Fibroblast of skin of scalp (primary cell): ENCODE measurements around the gene MACO1.

Experiments used
- DNase-seq: peaks from one replicate; pipeline ENCODE4 v3.0.0-alpha.2; 2013

MACO1 gene

DNA sequence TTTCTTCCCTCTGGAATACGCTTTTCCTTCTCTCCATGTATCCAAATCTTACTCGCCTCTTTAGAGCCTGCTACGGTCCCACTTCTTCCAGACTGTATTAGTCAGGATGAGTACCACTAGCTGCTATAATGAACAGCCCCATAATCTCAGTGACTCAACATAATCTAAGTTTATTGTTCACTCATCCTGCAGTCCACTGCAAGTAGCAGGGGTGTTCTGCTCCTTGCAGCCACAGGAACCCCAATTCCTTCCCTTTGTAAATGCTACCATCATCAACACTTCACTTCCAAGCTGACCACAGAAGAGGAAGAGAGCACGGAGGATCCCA is 94.6 kb downstream of the MACO1 start:
- no peak for DNase-seq

DNA sequence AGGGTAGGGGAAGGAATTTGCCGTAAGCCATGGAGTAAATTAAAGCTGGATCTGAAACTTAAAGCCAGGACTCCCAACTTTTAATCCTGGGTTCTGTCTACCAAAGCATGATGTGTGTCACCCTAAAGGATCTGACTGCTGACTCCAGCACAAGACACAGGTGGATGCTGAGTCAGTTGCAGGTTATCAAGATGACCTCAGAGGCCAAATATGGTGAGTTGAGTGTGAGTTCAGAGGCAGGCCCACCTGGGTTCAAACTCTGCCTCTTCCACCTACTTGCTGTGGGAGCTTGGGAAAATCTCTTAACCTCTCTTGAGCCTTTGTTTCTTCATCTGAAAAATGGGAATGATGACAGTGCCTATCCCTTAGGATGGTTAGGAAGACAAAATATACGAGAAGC is 96.1 kb downstream of the MACO1 start:
- no peak for DNase-seq

DNA sequence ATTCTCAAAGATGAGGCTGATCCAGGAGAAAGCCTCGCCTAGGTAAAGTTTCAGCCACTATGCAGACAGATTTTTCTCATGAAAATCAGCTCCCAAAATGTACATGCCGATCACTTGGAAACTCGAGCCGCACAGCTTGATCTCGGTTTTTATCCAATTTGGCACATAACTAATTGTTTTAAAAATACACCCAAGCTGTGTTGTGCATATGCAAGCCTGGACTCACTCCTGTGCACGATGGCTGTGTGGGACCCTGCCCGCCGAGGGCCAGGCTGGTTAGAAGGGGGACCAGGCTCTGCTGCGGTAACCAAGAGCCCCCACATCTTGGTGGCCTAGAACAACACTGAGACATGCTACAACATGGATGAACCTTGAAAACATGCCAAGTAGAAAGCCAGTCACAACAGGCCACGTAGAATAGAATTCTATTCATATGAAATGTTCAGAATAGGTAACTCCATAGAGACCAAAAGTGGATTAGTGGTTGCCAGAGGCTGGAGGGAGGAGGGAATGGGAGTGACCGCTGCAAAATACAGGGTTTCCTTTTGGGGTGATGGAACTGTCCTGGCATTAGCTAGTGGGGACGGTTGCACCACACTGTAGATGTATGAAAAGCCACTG is 96.6 kb downstream of the MACO1 start:
- no peak for DNase-seq

DNA sequence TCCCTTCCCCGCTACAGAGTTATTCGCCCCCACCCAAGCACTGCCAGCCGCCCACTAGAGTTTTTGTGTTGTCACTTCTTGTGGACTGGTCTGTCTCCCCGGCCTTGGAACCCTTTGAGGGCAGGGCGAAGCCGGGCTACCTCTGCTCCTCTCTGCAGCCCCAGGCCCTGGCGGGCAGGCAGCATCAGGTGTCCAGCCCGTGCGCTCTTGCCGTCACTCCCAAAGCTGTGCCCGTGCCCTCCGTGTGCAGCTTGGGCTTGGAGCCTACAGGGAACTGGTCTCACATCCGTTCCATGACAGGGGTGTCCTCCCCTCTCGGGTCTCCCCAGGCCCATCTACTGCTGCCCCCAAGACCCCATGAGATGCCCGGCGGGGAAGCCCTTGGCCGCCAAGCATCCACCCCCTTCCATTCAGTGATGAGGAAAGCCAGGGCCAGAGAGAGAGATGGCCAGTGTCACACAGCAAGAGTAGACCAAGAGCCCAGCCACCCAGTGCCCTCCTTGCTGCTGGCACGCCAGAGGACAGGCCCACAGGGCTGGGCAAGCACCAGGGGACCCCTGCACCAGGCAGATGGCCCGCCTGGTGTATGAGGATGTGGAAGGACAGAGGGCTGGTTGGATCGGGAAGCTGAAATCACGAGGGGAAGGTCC is 97.4 kb downstream of the MACO1 start:
- no peak for DNase-seq

DNA sequence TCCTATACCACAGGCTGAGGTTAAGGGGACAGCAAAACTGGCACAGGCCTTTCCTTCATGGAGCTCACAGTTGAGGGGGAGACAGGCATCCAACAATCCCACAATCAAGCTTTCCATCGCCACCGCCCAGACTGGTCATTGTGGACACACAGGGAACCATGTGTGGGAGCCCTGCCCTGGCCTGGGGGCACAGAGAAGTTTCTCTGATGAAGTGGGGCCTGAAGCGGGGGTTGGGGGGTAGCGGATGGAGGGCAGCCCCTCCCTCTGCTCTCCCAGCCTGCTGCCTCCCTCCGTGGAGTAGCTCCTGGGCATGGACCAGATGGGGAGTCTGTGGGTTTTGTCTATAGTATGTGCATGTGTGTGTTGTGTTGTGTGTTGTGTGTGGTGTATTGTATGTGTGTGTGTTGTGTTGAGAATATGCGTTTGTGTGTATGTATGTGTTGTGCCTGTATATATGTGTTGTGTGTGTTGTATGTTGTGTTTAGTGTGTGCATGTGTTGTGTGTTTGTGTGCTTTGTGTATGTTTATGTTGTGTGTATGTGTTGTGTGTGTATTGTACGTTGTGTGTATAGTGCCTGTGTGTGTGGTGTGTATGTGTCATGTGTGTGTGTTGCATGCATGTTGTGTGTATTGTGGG is 98.3 kb downstream of the MACO1 start:
- no peak for DNase-seq

DNA sequence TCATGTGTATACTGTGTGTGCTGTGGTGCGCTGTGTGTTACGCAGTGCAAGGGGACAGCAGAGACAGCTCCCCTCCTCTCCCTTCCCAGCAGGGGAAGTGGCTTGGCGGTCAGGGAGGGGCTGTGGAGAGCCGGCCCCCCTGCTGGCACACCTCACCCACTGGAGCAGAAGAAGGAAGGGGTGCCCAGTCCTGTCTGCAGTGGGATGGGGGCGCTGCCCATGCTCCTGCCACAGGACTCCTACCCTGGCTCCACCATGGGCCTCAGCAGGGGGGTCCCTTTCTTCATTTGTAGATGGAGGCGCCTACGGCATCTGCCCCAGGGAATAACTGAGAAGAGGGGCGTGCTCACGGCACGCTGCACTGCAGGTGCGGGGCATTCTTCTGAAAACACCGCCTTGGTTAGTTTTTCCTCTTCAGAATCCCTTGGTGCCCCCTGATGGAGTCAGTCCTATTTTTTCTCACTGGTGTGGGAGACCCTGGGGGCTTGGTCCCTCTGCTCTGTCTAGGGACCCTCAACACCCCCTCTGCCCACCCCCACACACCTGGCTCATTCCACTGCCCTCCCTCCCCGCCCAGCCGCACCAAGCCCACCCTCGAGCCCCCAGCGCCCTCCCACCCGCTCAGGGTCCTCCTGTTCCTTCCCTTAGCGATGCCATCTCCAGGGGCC is 99.0 kb downstream of the MACO1 start:
- DNase-seq: no peak

DNA sequence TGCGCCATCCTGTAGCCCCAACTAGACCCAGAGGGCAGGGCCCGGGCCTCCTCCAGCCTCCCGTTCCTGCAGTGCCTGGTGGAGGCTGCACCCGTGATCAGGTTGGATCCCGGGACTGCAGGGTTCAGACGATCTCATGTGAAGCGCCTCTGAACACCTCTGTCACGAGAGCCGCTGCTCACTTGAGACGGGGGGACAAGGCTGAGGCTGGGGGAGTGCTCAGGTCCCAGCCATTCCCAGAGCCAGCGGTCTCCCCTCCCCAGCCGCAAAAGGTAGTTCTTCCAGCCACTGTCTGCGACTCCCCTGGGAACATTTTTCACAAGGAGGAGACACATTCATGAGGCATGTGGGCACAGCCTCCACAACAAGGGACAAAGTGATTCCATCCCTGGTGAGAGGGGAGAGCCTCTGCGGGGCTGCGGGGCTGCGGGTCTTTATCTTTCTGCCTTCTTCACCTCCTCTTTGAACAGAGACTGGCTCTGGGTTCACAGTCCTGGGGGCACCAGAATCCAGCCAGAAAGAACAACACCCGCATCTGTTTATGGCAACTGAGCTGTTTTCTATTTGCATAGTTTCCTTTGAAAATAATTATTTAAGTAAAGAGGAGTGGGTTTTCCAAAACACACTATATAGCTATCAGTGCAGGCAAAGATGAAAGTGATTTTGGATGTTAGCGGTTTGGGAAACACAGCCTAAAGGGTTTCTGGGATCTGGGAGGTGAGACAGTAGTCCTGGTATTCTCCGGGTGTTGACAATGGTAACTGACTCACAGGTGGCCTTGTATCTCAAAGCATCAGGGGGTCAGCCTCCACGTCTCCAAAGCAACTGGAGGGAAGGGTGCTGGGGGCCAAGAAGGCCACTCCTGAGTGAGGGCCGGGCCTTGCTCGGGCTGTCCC is 99.7 kb downstream of the MACO1 start:
- no peak for DNase-seq

DNA sequence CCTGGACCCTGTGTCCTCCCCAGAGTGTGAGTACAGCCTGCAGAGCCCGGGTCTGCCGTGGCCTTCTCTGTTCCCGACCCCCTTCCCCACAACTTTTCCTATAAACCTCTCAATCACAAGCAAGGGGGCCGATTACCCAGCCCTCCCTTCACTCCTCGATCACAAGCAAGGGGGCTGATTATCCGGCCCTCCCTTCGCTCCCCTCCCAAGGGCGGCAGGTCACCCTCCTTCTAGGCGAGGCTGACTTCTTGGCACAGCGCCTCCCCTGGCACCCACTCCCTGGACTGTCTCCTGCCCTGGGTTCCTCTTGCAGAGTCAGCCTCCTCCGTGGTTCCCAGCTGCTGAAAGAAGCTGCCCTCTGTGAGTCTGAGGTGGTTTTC is 100.4 kb downstream of the MACO1 start:
- DNase-seq: no peak

DNA sequence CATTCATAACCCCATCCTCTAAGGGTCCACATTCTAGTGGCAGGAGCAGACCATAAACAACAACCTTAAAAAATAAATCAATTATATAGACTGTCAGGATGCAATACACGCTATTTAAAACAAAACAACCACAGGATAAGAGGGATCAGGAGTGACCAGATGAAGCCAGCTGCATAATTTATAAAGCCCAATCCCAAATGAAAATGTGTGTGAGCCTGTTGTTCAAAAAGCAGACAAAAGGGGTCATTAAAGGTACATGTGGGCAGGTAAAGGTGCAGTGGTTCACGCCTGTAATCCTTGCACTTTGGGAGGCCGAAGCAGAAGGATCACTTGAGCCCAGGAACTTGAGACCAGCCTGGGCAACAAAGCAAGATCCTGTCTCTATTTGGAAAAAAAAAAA is 102.3 kb downstream of the MACO1 start:
- DNase-seq: no peak

DNA sequence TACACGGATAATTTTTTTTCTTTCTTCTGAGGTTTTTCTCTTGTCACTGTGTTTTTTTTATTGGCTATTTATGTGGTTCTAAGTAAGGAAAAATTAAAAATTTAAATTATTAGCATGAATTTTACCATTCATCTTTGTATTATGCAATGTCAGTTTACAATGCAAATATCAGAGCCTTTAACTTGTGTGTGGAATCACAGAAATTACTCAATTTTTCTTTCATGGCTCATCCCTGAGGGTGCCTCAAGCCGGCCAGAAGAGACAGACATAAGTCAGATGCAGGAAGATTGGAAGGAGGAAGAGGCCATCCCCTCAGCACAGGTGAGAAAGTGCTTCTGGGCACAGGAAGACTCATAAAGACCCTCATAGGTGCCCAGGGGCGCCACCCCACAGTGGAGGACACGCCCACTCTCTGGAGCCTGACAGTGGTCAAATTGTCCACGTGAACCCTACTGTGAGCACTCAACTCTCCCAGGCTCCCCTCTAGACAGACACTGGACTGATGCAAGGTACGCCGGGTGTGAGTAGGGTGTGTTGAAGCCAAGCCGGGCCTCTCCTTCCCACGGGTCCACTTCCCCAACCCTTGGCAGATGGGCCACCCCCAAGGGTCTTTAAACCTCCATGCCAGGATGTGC is 103.2 kb downstream of the MACO1 start:
- DNase-seq: no peak

DNA sequence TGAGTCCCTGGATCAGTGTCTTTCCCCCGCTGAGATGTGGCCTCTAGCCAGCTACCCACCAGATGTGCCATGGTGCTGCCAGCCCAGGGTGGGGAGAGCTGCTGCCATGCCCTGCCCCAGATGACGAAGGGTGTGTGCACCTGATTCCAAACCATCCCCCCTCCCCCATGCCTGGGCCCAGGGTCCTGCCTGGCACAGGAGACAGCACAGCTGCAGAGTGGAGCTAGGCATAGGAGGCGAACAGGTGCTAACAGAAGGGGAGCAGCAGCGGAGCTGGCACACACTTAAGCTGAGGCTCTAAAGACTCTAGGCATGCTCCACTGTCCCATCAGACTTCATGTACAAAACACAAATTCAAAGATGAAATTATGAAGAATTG is 103.7 kb downstream of the MACO1 start:
- DNase-seq: no peak

DNA sequence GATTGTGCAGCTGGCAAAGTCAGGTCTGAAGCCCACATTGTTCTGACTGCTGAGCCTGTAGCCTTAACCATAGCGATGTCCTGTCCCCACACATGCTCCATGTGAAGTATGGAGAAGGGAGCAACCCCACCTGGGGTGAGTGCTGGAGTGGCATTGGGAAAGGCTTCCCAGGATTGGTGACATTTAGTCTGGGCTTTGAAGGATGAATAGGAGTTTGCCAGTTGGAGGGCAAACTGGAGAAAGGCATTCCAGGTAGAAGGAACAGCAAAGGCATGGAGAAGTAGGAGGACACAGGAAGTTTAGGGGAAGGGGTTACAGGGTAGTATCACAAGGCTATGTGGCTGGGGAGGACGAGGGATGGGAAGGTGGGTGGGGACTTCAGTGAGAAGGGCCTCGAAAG is 105.4 kb downstream of the MACO1 start:
- DNase-seq: no peak

DNA sequence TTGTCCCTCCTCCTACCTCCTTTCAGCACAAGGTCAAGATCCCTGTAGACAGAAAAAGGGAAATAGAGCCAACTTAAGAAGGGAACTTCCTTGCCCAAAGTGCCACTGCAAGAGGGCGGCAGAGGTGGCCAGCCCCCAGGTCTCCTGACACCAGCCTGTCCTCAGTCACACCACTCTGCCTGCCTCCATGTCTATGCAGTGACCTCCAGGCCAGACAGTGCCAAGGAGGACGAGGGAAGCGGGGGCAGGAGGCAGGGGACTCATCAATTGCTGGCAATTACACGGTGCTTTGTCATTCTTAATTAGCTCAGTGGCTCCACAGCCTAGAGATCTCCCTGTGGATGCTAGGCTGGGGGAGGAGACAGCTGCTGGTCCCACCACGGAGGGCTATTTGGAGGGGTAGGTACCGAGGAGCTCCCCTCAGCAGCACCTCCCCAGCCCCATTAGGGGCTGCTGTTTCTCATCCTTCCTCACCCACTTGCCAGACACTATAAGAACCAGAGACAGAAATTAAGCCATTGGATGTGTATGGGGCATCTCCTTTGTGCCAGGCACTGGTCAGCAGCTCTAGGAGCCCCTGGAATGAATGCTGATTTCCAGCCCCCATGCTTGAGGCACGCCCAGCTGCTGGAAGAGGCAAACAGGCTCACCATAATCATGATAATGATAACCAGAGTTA is 106.6 kb downstream of the MACO1 start:
- DNase-seq: no peak

DNA sequence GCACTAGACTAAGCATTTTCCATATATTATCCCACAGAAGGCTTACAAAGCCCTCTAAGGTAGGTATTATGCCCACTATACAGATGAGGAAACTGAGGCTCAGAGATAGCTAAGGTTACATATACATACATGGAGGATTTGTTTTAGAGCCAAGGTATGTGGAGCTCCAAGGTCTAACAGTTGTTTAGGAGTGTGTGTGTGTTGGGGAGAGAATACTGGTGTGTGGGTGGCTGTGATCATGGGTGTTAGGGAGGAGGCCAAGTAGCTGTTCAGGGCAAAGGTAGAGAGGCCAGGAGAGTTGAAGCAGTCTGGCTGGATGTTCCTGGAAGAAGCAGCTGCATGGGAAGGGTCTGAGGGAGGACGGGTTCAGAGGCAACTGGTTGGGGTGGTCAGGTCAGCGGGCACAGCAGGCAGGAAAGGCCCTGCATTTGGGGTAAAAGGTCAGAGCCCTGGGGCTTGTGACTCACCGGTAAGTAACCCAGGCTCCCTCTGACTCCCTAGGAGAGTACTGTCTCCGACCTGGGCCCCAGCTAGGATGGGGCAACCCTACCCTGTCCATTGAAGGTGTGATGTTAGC is 107.6 kb downstream of the MACO1 start:
- DNase-seq: no peak

DNA sequence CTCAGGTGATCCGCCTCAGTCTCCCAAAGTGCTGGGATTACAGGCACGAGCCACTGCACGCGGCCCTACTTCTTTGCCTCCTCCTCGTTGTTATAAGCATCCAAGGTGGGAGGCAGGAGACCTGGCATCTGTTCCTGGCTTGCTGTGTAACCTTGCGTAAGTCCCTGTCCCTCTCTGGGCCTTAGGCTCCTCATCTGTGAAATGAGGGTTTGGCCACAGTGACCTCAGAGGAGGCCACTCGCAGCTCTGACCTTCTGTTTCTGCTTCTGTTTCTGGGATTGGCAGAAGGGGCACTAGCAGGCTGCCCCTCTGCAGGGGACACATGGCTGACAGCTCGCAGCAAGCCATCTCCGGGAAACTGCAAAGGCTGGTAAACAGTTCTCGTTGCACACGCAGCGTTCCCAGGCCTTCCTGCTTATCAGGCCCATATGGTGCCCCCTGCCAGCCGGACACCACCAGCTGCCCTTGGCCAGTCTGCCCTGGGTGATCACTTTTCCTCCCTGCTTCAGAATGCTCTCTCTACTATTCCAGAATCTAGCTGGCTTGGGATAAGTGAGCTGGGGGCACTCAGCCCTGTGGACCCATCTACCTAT is 110.1 kb downstream of the MACO1 start:
- DNase-seq: no peak

DNA sequence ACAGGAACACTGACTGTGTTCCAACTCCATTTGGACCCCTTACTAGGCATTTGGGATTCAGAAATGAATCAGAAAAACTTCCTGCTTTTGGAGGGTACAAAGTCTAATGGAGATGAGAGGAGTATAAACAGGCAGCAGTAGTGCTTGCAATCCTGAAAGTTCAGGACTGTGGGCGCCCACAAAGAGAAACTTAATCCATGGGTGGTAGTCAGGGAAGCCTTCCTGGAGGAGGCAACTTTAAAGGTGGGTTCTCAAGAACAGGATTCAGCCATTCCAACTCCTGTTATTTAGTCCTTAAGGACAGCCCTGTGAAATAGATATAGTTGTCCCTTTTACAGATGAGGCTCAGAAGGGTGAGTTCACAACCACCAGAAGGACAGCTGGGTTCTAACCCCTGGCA is 110.7 kb downstream of the MACO1 start:
- DNase-seq: no peak

DNA sequence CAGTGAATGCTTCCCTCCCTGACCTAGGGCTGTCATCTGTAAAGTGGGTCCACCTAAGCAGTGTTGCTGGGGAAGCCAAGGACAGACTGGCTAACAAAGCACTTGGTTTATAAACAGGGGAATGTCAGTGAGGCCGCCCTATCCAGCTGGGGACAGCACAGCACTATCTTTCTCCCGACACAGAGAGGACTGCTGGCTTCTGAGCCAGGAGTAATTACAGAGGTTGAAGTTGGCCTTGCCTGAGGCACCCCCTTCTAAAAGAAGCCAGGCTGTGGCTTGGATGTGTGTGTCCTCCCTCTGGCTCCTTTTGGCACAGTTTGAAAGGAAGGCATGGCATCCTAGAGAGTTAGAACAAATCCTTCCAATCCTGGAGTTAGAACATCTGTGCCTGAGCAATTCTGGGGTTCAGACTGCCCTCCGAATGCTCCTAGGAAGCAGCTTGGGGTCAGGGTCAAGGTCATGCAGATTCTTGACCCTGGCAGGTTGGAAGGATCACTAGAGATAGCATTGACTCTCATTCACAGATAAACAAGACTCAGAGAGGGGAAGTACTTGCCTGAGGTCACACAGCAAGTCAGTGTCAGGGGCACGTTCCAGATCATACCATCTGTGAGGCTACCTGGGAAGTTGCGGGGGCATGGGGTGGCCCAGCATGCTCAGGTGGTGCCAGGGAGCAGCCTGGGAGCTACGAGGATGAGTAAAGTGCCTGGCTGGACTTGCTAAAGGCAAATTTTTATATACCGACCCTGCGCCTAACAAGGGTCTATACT is 111.4 kb downstream of the MACO1 start:
- DNase-seq: no peak

DNA sequence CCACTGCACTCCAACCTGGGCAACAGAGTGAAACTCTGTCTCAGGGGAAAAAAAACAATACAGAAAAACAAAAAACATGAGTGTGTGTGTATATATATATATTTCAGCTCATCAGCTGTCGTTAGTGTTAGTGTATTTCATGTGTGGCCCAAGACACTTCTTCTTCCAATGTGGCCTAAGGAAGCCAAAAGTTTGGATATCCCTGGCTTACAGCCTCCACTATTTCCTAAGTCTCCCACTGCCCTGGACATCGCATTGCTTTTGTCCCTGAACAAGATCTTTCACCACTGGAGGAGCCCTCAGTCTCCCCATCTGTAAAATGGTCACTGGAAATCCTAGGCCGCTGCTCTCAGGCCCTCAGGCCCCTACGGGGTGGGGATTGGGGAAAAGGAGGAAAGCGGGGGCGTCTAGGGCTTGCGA is 112.3 kb downstream of the MACO1 start:
- no peak for DNase-seq

DNA sequence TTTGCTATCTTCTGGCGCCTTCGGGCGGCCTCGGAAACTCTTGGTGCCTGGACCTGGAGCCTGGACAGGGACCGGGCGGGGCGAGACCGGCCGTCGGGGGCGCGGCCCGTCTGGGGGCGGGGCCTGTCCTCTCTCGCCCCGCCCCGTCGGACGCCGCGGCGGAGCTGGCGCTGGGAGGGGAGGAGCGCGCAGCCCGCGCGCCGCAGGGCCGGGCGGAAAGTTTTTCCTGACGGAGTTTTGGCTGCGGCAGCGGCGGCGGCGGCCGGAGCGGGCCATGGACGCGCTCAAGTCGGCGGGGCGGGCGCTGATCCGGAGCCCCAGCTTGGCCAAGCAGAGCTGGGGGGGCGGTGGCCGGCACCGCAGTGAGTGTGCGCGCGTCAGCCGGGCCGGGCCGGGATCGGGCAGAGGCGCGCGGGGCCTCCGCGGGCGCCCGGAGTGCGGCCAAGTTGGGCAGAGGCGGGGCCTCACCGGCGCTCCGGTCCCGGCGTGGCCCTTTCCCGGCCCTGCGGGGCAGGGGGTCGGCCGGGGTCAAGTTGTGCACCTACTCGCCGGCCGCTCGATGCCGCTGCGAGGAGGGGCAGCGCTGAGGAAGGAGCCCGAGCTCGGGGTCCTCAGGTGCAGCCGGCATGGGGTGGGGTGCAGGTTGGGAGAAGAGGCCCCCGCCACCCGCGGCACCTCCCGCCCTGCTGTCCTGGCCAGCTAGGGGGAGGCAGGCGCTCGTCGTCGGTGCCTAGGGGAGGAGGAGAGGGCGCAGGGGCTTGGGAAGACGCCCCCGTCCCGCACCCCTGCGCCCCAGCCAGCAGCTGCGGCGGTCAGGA is 112.9 kb downstream of the MACO1 start, which contains the start of gene LDLRAP1:
Gene LDLRAP1 (plus strand): TSS at position 182 of the 818 bp plus-strand sequence. CDS start 93 bp downstream, at position 275.
- DNase-seq: peak; percentile 80
